Mesothelial cell of epicardium (in vitro differentiated cells): ENCODE results near the gene TMEM30A. TPM values are rescaled to one million over a fixed set of nuclear protein-coding genes. Genes with fewer than 3 reads are reported as not detected.

Source experiments
- DNase-seq, 2 experiments: peaks; one replicate each; pipeline ENCODE4 v3.0.0; 2021; ENCODE audit warnings: low spot score in 2 of 2; ENCODE audit not compliant: unreplicated experiment in 2 of 2
- H3K27ac Mint-ChIP-seq: 2 replicates; pipeline ENCODE4 v1.8.0; 2021; ENCODE audit warnings: mixed read lengths
- H3K27me3 Mint-ChIP-seq: 2 replicates; pipeline ENCODE4 v1.8.0; 2021; ENCODE audit warnings: low read depth, mixed read lengths
- H3K36me3 Mint-ChIP-seq: 2 replicates; pipeline ENCODE4 v1.8.0; 2021; ENCODE audit warnings: mixed read lengths
- H3K4me1 Mint-ChIP-seq: 2 replicates; pipeline ENCODE4 v1.8.0; 2021; ENCODE audit warnings: mixed read lengths
- H3K4me3 Mint-ChIP-seq: 2 replicates; pipeline ENCODE4 v1.8.0; 2021; ENCODE audit warnings: mild to moderate bottlenecking, moderate library complexity, mixed read lengths
- H3K9me3 Mint-ChIP-seq: 2 replicates; pipeline ENCODE4 v1.8.0; 2021; ENCODE audit warnings: mixed read lengths
- total RNA-seq: library from RNA; stranded (reverse); gene quantifications from 3 replicates; pipeline ENCODE4 v1.2.1, GENCODE V29; 2021
- TF ChIP-seq, protein P1 (sequence below): fragments of 200-600 bp; sonication (generic); IDR thresholded peaks from one replicate; pipeline ENCODE4 v1.5.0; 2021; ENCODE audit warnings: antibody characterized with exemption; ENCODE audit not compliant: unreplicated experiment

The TMEM30A gene
- total RNA-seq, 1 donor from 2014 or later, result 87.6 TPM

DNA sequence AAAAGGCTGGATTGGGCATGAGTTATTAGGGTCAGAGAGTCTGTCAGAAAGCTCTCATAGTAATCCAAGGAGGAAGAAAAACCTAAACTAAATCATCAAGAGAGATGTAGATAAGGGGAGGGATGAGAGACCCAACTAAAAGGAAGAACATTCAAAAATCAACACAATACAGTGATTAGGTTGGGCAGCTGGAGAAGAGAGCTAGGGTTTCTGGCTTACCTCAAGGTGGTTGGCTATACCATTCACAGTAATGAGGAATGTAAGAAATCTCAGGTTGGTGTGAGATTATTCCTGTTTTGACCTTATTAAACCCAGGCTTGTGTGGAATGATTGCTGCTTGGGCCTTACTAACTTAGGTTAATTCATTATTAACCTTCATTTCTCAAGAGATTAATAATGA, 34.8 kb downstream of the TMEM30A start:
- Mint-ChIP-seq H3K36me3 (peaks cover 1% of the 10 kb centered on the region), H3K4me3 (no peak overlapping the region)
- TF ChIP-seq, protein P1, sequence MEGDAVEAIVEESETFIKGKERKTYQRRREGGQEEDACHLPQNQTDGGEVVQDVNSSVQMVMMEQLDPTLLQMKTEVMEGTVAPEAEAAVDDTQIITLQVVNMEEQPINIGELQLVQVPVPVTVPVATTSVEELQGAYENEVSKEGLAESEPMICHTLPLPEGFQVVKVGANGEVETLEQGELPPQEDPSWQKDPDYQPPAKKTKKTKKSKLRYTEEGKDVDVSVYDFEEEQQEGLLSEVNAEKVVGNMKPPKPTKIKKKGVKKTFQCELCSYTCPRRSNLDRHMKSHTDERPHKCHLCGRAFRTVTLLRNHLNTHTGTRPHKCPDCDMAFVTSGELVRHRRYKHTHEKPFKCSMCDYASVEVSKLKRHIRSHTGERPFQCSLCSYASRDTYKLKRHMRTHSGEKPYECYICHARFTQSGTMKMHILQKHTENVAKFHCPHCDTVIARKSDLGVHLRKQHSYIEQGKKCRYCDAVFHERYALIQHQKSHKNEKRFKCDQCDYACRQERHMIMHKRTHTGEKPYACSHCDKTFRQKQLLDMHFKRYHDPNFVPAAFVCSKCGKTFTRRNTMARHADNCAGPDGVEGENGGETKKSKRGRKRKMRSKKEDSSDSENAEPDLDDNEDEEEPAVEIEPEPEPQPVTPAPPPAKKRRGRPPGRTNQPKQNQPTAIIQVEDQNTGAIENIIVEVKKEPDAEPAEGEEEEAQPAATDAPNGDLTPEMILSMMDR, result no peak

DNA sequence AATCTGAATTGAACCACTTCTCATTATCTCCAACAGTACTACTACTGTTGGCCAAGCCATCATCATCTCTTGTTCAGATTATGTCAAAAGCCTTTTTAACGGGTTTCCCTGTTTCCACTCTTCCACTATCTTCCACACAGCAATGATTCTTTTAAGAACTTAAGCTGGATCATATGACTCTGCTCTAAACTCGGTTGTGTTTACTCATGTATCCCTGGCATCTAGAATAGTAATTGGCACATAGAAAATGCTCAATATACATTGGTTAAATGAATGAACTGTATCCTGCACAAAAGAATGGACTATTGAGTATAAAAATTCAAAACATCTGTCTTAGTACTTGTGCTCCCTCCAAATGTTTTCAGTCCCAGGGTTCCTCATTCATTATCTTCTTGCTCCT, 38.2 kb downstream of the TMEM30A start:
- Mint-ChIP-seq H3K4me3 (no peak overlapping the region), H3K9me3 (no peaks in the 10 kb centered on the region), H3K36me3 (peaks cover under 1% of the 10 kb centered on the region), H3K27me3 (no peaks in the 10 kb centered on the region), H3K27ac (no peak overlapping the region), H3K4me1 (peaks cover 16% of the 10 kb centered on the region)
- DNase-seq, result no peak
- TF ChIP-seq, protein P1, result no peak

More for the DNA sequence above, 34.8 kb downstream of the TMEM30A start:
- Mint-ChIP-seq H3K9me3 (no peaks in the 10 kb centered on the region), H3K27me3 (no peaks in the 10 kb centered on the region), H3K4me1 (peaks cover 1% of the 10 kb centered on the region), H3K27ac (no peak overlapping the region)
- DNase-seq, result no peak

DNA sequence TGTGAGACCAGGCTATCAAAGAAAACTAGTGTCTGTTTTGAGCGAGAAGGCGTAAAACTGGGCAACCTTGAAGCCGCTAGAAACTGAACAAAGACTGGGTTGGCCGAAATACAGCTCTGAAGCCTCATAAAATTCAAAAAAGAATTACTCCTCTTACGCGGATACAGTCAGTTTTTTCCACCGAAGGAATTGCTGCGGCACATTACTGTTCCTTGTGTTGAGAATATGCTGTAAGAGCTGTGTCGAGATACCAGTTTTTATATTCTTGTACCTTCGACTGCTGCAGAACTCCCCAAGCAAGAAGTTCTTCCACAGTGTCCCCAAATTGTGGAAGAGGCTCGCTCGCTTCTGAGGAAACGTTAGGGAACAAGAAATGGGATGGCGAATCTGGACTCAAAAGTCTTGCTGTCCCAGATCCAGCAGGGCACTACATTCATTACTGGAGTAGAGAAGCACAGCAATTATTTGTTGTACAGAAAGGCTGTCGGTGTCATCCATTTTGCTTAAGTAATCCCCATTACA, 40.5 kb downstream of the TMEM30A start:
- Mint-ChIP-seq H3K36me3 (peaks cover 13% of the 10 kb centered on the region), H3K27ac (peak overlapping the region; percentile 99), H3K4me3 (peak overlapping the region; percentile 95), H3K4me1 (peaks cover 22% of the 10 kb centered on the region), H3K27me3 (no peaks in the 10 kb centered on the region), H3K9me3 (no peaks in the 10 kb centered on the region)
- TF ChIP-seq, protein P1, result no peak
- no peak for DNase-seq

DNA sequence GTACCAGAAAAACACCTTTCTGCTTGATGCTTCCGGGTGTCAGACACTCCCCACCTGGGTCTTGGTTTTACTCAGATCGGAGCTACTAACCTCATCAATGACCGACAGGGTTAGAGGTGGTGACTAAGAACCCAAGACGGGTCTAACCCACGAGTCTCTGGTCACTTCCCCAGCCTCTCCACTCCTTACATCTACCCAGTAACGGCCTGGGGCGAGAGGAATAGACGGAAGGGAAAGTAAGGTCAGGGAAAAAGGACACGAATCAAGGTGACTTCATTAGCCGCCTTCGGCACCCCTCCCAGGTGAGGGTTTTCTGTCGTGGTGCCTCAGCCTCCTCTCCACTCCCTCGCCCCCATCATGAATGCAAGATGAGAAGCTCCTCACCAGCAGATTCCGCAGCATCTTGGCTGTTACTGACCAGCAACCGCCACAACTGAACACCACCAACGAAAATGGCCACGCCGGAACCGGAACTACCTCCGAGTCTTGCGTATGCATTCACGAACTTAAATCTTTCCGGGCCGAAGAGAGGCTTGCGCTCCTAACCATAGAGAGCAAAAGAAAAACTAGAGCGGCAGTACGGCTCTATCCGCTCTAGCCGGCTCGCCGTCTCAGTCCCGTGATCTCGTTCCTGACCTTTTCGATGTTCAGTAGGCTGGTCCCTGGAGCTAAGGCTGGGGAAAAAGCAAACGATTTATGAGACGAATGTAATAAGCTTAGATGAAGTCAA, 41.1 kb downstream of the TMEM30A start, which contains the start of gene COX7A2:
Gene COX7A2, minus strand, starts transcription at position 469 of the 730 bp plus-strand sequence. Its CDS starts 67 bp downstream, at position 402.
- peak; percentile 52 to 79 for DNase-seq
- H3K27ac Mint-ChIP-seq, result peak within 1 kb of the TSS; percentile 99
- H3K27me3 Mint-ChIP-seq, result no peaks in the 10 kb centered on the region
- peaks cover 17% of the 10 kb centered on the region for H3K36me3 Mint-ChIP-seq
- H3K4me1 Mint-ChIP-seq, result peaks cover 22% of the 10 kb centered on the region
- H3K4me3 Mint-ChIP-seq, result peak within 1 kb of the TSS; percentile 95
- TF ChIP-seq, protein P1, result no peak
- H3K9me3 Mint-ChIP-seq, result no peaks in the 10 kb centered on the region

DNA sequence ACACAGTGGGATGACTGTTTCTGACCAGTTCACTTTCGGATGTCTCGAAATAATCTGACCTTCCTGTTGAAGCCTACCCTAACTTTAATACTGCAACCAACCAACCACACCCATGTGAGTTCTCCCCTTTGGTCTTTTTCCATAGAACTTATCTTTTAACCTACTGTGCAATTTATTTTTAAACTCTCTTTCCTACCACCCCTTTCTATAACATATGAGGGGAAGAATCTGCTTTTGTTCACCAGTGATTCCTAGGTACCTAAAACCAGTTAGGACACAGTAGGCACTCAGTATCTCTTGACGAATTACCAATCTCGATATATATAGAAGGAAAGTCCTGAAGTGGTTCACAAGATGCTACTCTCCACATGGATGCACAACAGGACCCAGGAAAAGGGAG, 48.0 kb downstream of the TMEM30A start:
- no peak overlapping the region for H3K4me3 Mint-ChIP-seq
- TF ChIP-seq, protein P1, result no peak

More for the DNA sequence above, 48.0 kb downstream of the TMEM30A start:
- H3K27ac Mint-ChIP-seq, result no peak overlapping the region
- no peaks in the 10 kb centered on the region for H3K9me3 Mint-ChIP-seq
- peaks cover 22% of the 10 kb centered on the region for H3K36me3 Mint-ChIP-seq
- no peaks in the 10 kb centered on the region for H3K27me3 Mint-ChIP-seq
- peaks cover 7% of the 10 kb centered on the region for H3K4me1 Mint-ChIP-seq
- no peak for DNase-seq
